GM12878 (cell line): ENCODE data around the gene COL4A2. TPM values are rescaled to one million over a fixed set of nuclear protein-coding genes. Genes with fewer than 3 reads are reported as not detected.

Source experiments
- ATAC-seq: fragments of 200-7000 bp; cut with Tn5 transposase; 3 replicates; pipeline ENCODE4 v1.9.1; 2020; ENCODE audit warnings: mild to moderate bottlenecking, moderate library complexity
- BruUV-seq: library from RNA; stranded (reverse); fragments of 400-500 nt; replicated peaks from 2 replicates; lab custom pipeline; 2021; lab: Mats Ljungman, UMichigan
- CTCF ChIA-PET: fragments of 300-600 bp; sonication (Branson Sonifier 250); formaldehyde crosslinking; extraction: SDS; loops from one replicate; lab custom pipeline; 2021; ENCODE audit warnings: inconsistent platforms; lab: Yijun Ruan, JAX
- POLR2A ChIA-PET: fragments of 350-600 bp; formaldehyde crosslinking; extraction: SDS; loops from one replicate; lab custom pipeline; 2021; ENCODE audit warnings: inconsistent platforms; lab: Charles Lee
- RAD21 ChIA-PET: fragments of 300-600 bp; sonication (Branson Sonifier 250); formaldehyde crosslinking; loops from one replicate; lab custom pipeline; 2023; ENCODE audit warnings: antibody characterized with exemption; ENCODE audit not compliant: unreplicated experiment; lab: Charles Lee
- SMC1A ChIA-PET: fragments of 300-600 bp; sonication (Branson Sonifier 250); formaldehyde crosslinking; loops from one replicate; lab custom pipeline; 2023; ENCODE audit not compliant: unreplicated experiment, uncharacterized antibody; lab: Charles Lee
- DNase-seq: peaks from one replicate; pipeline ENCODE4 v3.0.0-alpha.2; 2011; ENCODE audit warnings: low read depth, low spot score
- FAIRE-seq: peaks from 3 replicates; lab custom pipeline; 2011; peaks lifted over from hg19 to GRCh38; lab: Jason Lieb, UNC
- H2AFZ ChIP-seq: 2 replicates; pipeline ENCODE4 v1.6.0; 2011; ENCODE audit warnings: low read depth, low read length, control low read depth; ENCODE audit not compliant: control insufficient read depth
- H3K27ac ChIP-seq: 2 replicates; pipeline ENCODE4 v1.5.1; 2011; ENCODE audit warnings: control low read depth; ENCODE audit not compliant: control insufficient read depth, insufficient read depth
- H3K27me3 ChIP-seq, 2 experiments: replicated peaks in 1 of 2; 2 replicates each; pipeline versions ENCODE4 v1.6.0 to v1.6.1; 2011; ENCODE audit warnings: low read length in 1 of 2; ENCODE audit not compliant: control insufficient read depth in 2 of 2, insufficient read depth in 2 of 2
- H3K36me3 ChIP-seq, 2 experiments: 2 replicates each; pipeline ENCODE4 v1.5.1; 2011; ENCODE audit warnings: low read length in 1 of 2; ENCODE audit not compliant: control insufficient read depth in 2 of 2, insufficient read depth in 2 of 2
- H3K4me1 ChIP-seq: 2 replicates; pipeline ENCODE4 v1.6.1; 2011; ENCODE audit warnings: mild to moderate bottlenecking, low read length, moderate library complexity, mixed read lengths; ENCODE audit not compliant: control insufficient read depth, insufficient read depth
- H3K4me2 ChIP-seq: 2 replicates; pipeline ENCODE4 v1.6.0; 2011; ENCODE audit warnings: control low read depth; ENCODE audit not compliant: control insufficient read depth, insufficient read depth
- H3K4me3 ChIP-seq: fragments of 200-600 bp; sonication (generic); 2 replicates; pipeline ENCODE4 v1.5.1; 2016
- H3K79me2 ChIP-seq: 2 replicates; pipeline ENCODE4 v1.6.0; 2011; ENCODE audit warnings: low read length; ENCODE audit not compliant: control insufficient read depth, insufficient read depth
- H3K9ac ChIP-seq: 2 replicates; pipeline ENCODE4 v1.8.0; 2011; ENCODE audit warnings: low read length, control low read depth, mixed read lengths; ENCODE audit not compliant: control insufficient read depth, insufficient read depth
- H3K9me3 ChIP-seq: replicated peaks from 3 replicates; pipeline ENCODE4 v1.5.1; 2011; ENCODE audit warnings: mild to moderate bottlenecking, low read length; ENCODE audit not compliant: control insufficient read depth, insufficient read depth
- H4K20me1 ChIP-seq: 2 replicates; pipeline ENCODE4 v1.6.0; 2011; ENCODE audit not compliant: control insufficient read depth, insufficient read depth
- ATF3 ChIP-seq: IDR thresholded peaks from 2 replicates; pipeline ENCODE4 v1.6.1; 2011; ENCODE audit warnings: low read depth, mild to moderate bottlenecking, low read length, moderate library complexity, borderline replicate concordance; ENCODE audit errors: extremely low read depth
- EED ChIP-seq: sonication (generic); IDR thresholded peaks from 2 replicates; pipeline ENCODE4 v1.6.1; 2016; ENCODE audit warnings: antibody characterized with exemption, low read depth
- FOXM1 ChIP-seq: IDR thresholded peaks from 2 replicates; pipeline ENCODE4 v1.6.1; 2012; ENCODE audit warnings: low read depth, mild to moderate bottlenecking, inconsistent platforms, low read length, moderate library complexity
- IRF4 ChIP-seq: IDR thresholded peaks from 2 replicates; pipeline ENCODE4 v1.6.1; 2011; ENCODE audit warnings: low read depth, low read length
- MTA3 ChIP-seq: IDR thresholded peaks from 2 replicates; pipeline ENCODE4 v1.6.1; 2012; ENCODE audit warnings: low read length, inconsistent platforms, borderline replicate concordance
- NR2C2 ChIP-seq: IDR thresholded peaks from 2 replicates; pipeline ENCODE4 v1.6.1; 2011; ENCODE audit warnings: borderline replicate concordance, low read depth; ENCODE audit not compliant: control insufficient read depth, insufficient read length
- PAX8 ChIP-seq: fragments of 450-650 bp; IDR thresholded peaks from 2 replicates; pipeline ENCODE4 v1.6.1; 2017; ENCODE audit warnings: mild to moderate bottlenecking, moderate library complexity
- POLR2AphosphoS2 ChIP-seq: IDR thresholded peaks from 2 replicates; pipeline ENCODE4 v1.6.1; 2011; ENCODE audit warnings: low read depth, mild to moderate bottlenecking, low read length, improper control_type of control experiment, moderate library complexity
- POU2F2 ChIP-seq: IDR thresholded peaks from 3 replicates; pipeline ENCODE4 v1.6.1; 2011; ENCODE audit warnings: low read depth, mild to moderate bottlenecking, low read length, borderline replicate concordance
- RAD21 ChIP-seq: IDR thresholded peaks from 2 replicates; pipeline ENCODE4 v1.6.1; 2011; ENCODE audit warnings: mild to moderate bottlenecking, low read depth, low read length, moderate library complexity; ENCODE audit not compliant: insufficient read depth
- SIN3A ChIP-seq: IDR thresholded peaks from 2 replicates; pipeline ENCODE4 v1.6.1; 2012; ENCODE audit warnings: low read depth, low read length, improper control_type of control experiment
- SMAD1 ChIP-seq: fragments of 450-650 bp; IDR thresholded peaks from 2 replicates; pipeline ENCODE4 v1.6.1; 2018; ENCODE audit warnings: mild to moderate bottlenecking, low read depth; ENCODE audit not compliant: partially characterized antibody
- TCF3 ChIP-seq: IDR thresholded peaks from 2 replicates; pipeline ENCODE4 v1.6.1; 2012; ENCODE audit warnings: low read depth, mild to moderate bottlenecking, low read length, borderline replicate concordance; ENCODE audit not compliant: insufficient read depth
- WRNIP1 ChIP-seq: IDR thresholded peaks from 2 replicates; pipeline ENCODE4 v1.6.1; 2011; ENCODE audit warnings: low read depth, low read length, improper control_type of control experiment, borderline replicate concordance
- YY1 ChIP-seq: IDR thresholded peaks from 2 replicates; pipeline ENCODE4 v1.6.1; 2011; ENCODE audit warnings: low read depth, mild to moderate bottlenecking, low read length
- ZNF274 ChIP-seq: IDR thresholded peaks from one replicate; pipeline ENCODE4 v1.8.0; 2011; ENCODE audit not compliant: insufficient read length, insufficient read depth
- ZSCAN29 ChIP-seq: fragments of 450-650 bp; IDR thresholded peaks from 2 replicates; pipeline ENCODE4 v1.6.1; 2017; ENCODE audit warnings: mild to moderate bottlenecking, moderate library complexity
- WGBS: methylation state at CpG from one replicate; pipeline ENCODE4 v1.1.6; 2016; ENCODE audit warnings: low lambda C conversion rate; ENCODE audit not compliant: insufficient replicate concordance, insufficient coverage; ENCODE audit errors: missing lambda C conversion rate; 5-methylcytosine and 5-hydroxymethylcytosine counted together
- in situ Hi-C: fragments of 300-500 bp; cut with MboI; formaldehyde crosslinking; loops from 9 replicates; pipeline ENCODE4 v1.14.3; 2018; ENCODE audit warnings: mixed read lengths
- intact Hi-C: fragments of 100-400 bp; cut with micrococcal nuclease; formaldehyde crosslinking; loops from one replicate; pipeline ENCODE4 v1.14.2; 2022; ENCODE audit not compliant: unreplicated experiment
- polyA plus RNA-seq, 11 experiments: library from polyadenylated mRNA; depleted of rRNA in 4 of 11; unstranded in 6 of 11; stranded (reverse) in 5 of 11; fragments of >200 nt; fragmentation: Nextera tagmentation in 4 of 11; fragmentation: Illumina TruSeq in 1 of 11; extraction: Ambion mirVana in 4 of 11; extraction: Trizol in 1 of 11; gene quantifications; 1 replicate in 1 of 11; 2 replicates in 10 of 11; pipeline versions ENCODE4 v1.2.1 to v1.2.3, GENCODE V29; 2011 to 2016; ENCODE audit warnings: inconsistent platforms in 2 of 11, missing spikeins in 2 of 11, low read depth in 1 of 11
- total RNA-seq, 4 experiments: library from RNA; depleted of rRNA in 3 of 4; stranded (reverse); fragments of >200 nt in 3 of 4; fragmentation: Illumina TruSeq in 1 of 4; extraction: Trizol in 1 of 4; gene quantifications; 2 replicates each; pipeline versions ENCODE4 v1.2.1 to v1.2.3, GENCODE V29; 2013 to 2021
- TF ChIP-seq, protein P1 (sequence below): IDR thresholded peaks from 2 replicates; pipeline ENCODE4 v1.6.1; 2011; ENCODE audit warnings: mild to moderate bottlenecking, low read depth, low read length, moderate library complexity; ENCODE audit not compliant: insufficient replicate concordance
- TF ChIP-seq, protein P2 (sequence below): IDR thresholded peaks from 2 replicates; pipeline ENCODE4 v1.6.1; 2011; ENCODE audit warnings: borderline replicate concordance, low read depth, mild to moderate bottlenecking, moderate library complexity, mixed read lengths, low read length; ENCODE audit not compliant: insufficient read depth; ENCODE audit errors: extremely low read length

COL4A2 gene
- total and polyA plus RNA-seq, 10 of the 15 experiments (the other 5 are each of a cell fraction or from before 2014, with no cell fraction given), result 0.16 to 1.6 (median 0.62) TPM; not detected in 3

GRCh38 chr13:110278859-110279258 lies 28.2 kb upstream of the COL4A2 start (continued):
- TF ChIP-seq RAD21 (no peak), SIN3A (no peak), NR2C2 (no peak), ATF3 (no peak), IRF4 (no peak), ZSCAN29 (no peak), FOXM1 (no peak), YY1 (no peak)
- TF ChIP-seq, protein P1, sequence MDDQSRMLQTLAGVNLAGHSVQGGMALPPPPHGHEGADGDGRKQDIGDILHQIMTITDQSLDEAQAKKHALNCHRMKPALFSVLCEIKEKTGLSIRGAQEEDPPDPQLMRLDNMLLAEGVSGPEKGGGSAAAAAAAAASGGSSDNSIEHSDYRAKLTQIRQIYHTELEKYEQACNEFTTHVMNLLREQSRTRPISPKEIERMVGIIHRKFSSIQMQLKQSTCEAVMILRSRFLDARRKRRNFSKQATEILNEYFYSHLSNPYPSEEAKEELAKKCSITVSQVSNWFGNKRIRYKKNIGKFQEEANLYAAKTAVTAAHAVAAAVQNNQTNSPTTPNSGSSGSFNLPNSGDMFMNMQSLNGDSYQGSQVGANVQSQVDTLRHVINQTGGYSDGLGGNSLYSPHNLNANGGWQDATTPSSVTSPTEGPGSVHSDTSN, result no peak
- TF ChIP-seq, protein P2, sequence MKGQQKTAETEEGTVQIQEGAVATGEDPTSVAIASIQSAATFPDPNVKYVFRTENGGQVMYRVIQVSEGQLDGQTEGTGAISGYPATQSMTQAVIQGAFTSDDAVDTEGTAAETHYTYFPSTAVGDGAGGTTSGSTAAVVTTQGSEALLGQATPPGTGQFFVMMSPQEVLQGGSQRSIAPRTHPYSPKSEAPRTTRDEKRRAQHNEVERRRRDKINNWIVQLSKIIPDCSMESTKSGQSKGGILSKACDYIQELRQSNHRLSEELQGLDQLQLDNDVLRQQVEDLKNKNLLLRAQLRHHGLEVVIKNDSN, result no peak

GRCh38 chr13:110279684-110280083 lies 27.4 kb upstream of the COL4A2 start:
- intact Hi-C loops (no loop called here), in situ Hi-C loops (no loop called here)
- no peak for TF ChIP-seq SMAD1
- TF ChIP-seq TCF3, result no peak
- no peak for TF ChIP-seq WRNIP1
- TF ChIP-seq POU2F2, result no peak
- no peak for TF ChIP-seq PAX8
- TF ChIP-seq MTA3, result no peak
- no peak for TF ChIP-seq EED
- TF ChIP-seq POLR2AphosphoS2, result no peak
- TF ChIP-seq SIN3A, result no peak
- no peak for TF ChIP-seq ZNF274
- ChIA-PET POLR2A (no interaction called here), CTCF (interaction anchor here (0.6 to 1.2 kb wide), 2 partner anchors 9 to 55 kb away, joined by 3 to 4 read pairs; no protein-coding TSS in a partner anchor), SMC1A (interaction anchor here (1.0 kb wide), 1 partner anchor 131 kb away, joined by 3 read pairs; no protein-coding TSS in a partner anchor), RAD21 (no interaction called here)
- Histone ChIP-seq H3K9me3 (no peaks in the 10 kb centered on the region), H3K27ac (no peak overlapping the region), H2AFZ (no peak overlapping the region), H3K4me3 (no peak overlapping the region), H3K27me3 (no peaks in the 10 kb centered on the region; a peak in 1 of 4 replicates), H4K20me1 (no peaks in the 10 kb centered on the region), H3K4me2 (no peak overlapping the region), H3K79me2 (no peaks in the 10 kb centered on the region), H3K36me3 (no peaks in the 10 kb centered on the region), H3K9ac (no peak overlapping the region), H3K4me1 (no peaks in the 10 kb centered on the region)
- no peak for FAIRE-seq
- WGBS, result 2% methylated on average over 4 of the region's 4 CpGs
- ATAC-seq, result no peak
- BruUV-seq, result no TSS peak
- DNase-seq, result no peak
